Skin of body (tissue), 3 donors: Measurements from ENCODE around the gene OLA1. TPM values are rescaled to one million over a fixed set of nuclear protein-coding genes. Genes with fewer than 3 reads are reported as not detected.

Source experiments
- DNase-seq: peaks from one replicate; lab custom pipeline; 2025; lab: John Stamatoyannopoulos, UW
- small RNA-seq: library from RNA; depleted of rRNA; stranded (forward); fragments of <200 nt; gene quantifications from one replicate; pipeline ENCODE3, GENCODE V24; 2014; ENCODE audit warnings: low replicate concordance
- total RNA-seq: library from RNA; depleted of rRNA; stranded (reverse); fragments of >200 nt; gene quantifications from one replicate; pipeline ENCODE4 v1.2.3, GENCODE V29; 2014

Gene OLA1
- total RNA-seq, 1 donor from 2014 or later: 76.2 TPM

- DNase-seq: no peak
These were observed 212.2 kb downstream of the OLA1 start for GRCh38 chr2:174035981-174036742.

GRCh38 chr2:174035117-174035635 is 213.2 kb downstream of the OLA1 start:
- DNase-seq: no peak

GRCh38 chr2:174033163-174033550 is 215.2 kb downstream of the OLA1 start:
- no peak for DNase-seq

GRCh38 chr2:174031226-174031625 is 217.1 kb downstream of the OLA1 start:
- no peak for DNase-seq

- DNase-seq: no peak
These were observed 219.4 kb downstream of the OLA1 start for GRCh38 chr2:174028935-174029334.

GRCh38 chr2:174027956-174028355 is 220.4 kb downstream of the OLA1 start:
- DNase-seq: no peak

- no peak for DNase-seq
These were observed 222.0 kb downstream of the OLA1 start for GRCh38 chr2:174026122-174026845.

GRCh38 chr2:174025271-174026121 is 222.8 kb downstream of the OLA1 start:
- DNase-seq: peak; percentile 98

- DNase-seq: peak; percentile 97
These were observed 223.6 kb downstream of the OLA1 start for GRCh38 chr2:174024524-174025270.

- peak; percentile 54 for DNase-seq
These were observed 224.5 kb downstream of the OLA1 start for GRCh38 chr2:174023591-174024523.

Small RNA genes within 50 kb of the gene (small RNA-seq; reads per million reads assigned to genes)
- not detected for gene RF00019

Other genes starting within 250 kb of the OLA1 start
- 3.3 TPM for gene SP9, start 86.4 kb upstream of the OLA1 start, total RNA-seq
- 18.2 TPM for gene SCRN3, start 147.2 kb upstream of the OLA1 start, total RNA-seq
- gene GPR155, start 238.5 kb upstream of the OLA1 start, total RNA-seq: 5.8 TPM